Smooth muscle cell (in vitro differentiated cells): ENCODE data around the gene XIRP2. TPM values are rescaled to one million over a fixed set of nuclear protein-coding genes. Genes with fewer than 3 reads are reported as not detected.
"Not testable (repeated sequence)": the region's sequence is repeated elsewhere in the genome, so short reads cannot be mapped to it uniquely, and the experiment has no call there.

Experiments used
- DNase-seq: peaks from one replicate; lab custom pipeline; 2025; ENCODE audit not compliant: unreplicated experiment; lab: John Stamatoyannopoulos, UW
- H2AFZ ChIP-seq: fragments of 200-600 bp; sonication (generic); 2 replicates; pipeline ENCODE4 v1.6.0; 2016; ENCODE audit warnings: antibody characterized with exemption, low read depth, mild to moderate bottlenecking
- H3F3A ChIP-seq: fragments of 200-600 bp; sonication (generic); 2 replicates; pipeline ENCODE4 v1.6.0; 2017; ENCODE audit warnings: antibody characterized with exemption, low read depth
- H3K27ac ChIP-seq: fragments of 200-600 bp; sonication (generic); 2 replicates; pipeline ENCODE4 v1.5.1; 2016; ENCODE audit warnings: low read depth, mild to moderate bottlenecking
- H3K27me3 ChIP-seq: fragments of 200-600 bp; sonication (generic); 2 replicates; pipeline ENCODE4 v1.6.1; 2016; ENCODE audit warnings: low read depth, mild to moderate bottlenecking
- H3K36me3 ChIP-seq: fragments of 200-600 bp; sonication (generic); 2 replicates; pipeline ENCODE4 v1.5.1; 2016; ENCODE audit warnings: low read depth
- H3K4me1 ChIP-seq: fragments of 200-600 bp; sonication (generic); 2 replicates; pipeline ENCODE4 v1.5.1; 2016; ENCODE audit warnings: low read depth
- H3K4me2 ChIP-seq: fragments of 200-600 bp; sonication (generic); 2 replicates; pipeline ENCODE4 v1.6.0; 2016; ENCODE audit warnings: mild to moderate bottlenecking
- H3K4me3 ChIP-seq: fragments of 200-600 bp; sonication (generic); 2 replicates; pipeline ENCODE4 v1.5.1; 2016; ENCODE audit warnings: mild to moderate bottlenecking
- H3K79me2 ChIP-seq: fragments of 200-600 bp; sonication (generic); 2 replicates; pipeline ENCODE4 v1.6.0; 2016; ENCODE audit warnings: low read depth, mild to moderate bottlenecking
- H3K9ac ChIP-seq: fragments of 200-600 bp; sonication (generic); 2 replicates; pipeline ENCODE4 v1.6.0; 2016; ENCODE audit warnings: low read depth
- H3K9me3 ChIP-seq: fragments of 200-600 bp; sonication (generic); replicated peaks from 2 replicates; pipeline ENCODE4 v1.5.1; 2016; ENCODE audit warnings: low read depth
- H4K20me1 ChIP-seq: fragments of 200-600 bp; sonication (generic); 2 replicates; pipeline ENCODE4 v1.6.0; 2016; ENCODE audit warnings: low read depth
- CTCF ChIP-seq: fragments of 200-600 bp; sonication (generic); IDR thresholded peaks from 2 replicates; pipeline ENCODE4 v1.5.1; 2017; ENCODE audit warnings: borderline replicate concordance, mild to moderate bottlenecking, antibody characterized with exemption; ENCODE audit not compliant: insufficient read depth, poor library complexity, severe bottlenecking
- WGBS: methylation state at CpG from one replicate; pipeline ENCODE4 v1.1.7; 2016; ENCODE audit warnings: low lambda C conversion rate; 5-methylcytosine and 5-hydroxymethylcytosine counted together
- polyA plus RNA-seq: library from polyadenylated mRNA; unstranded; fragments of >200 nt; fragmentation: Nextera tagmentation; extraction: Ambion mirVana; gene quantifications from 2 replicates; pipeline ENCODE4 v1.2.1, GENCODE V29; 2016
- total RNA-seq: library from RNA; depleted of rRNA; stranded (reverse); fragments of >200 nt; gene quantifications from 2 replicates; pipeline ENCODE4 v1.2.3, GENCODE V29; 2014

Gene XIRP2
- total and polyA plus RNA-seq, 2 experiments from 2014 or later, result not detected

- Histone ChIP-seq H2AFZ (no peak overlapping the region), H3K4me3 (no peak overlapping the region), H3K36me3 (no peaks in the 10 kb centered on the region), H3K9ac (no peak overlapping the region), H3F3A (no peaks in the 10 kb centered on the region), H3K27me3 (no peaks in the 10 kb centered on the region), H3K4me1 (no peaks in the 10 kb centered on the region), H3K4me2 (no peak overlapping the region), H4K20me1 (no peaks in the 10 kb centered on the region), H3K79me2 (no peaks in the 10 kb centered on the region), H3K27ac (no peak overlapping the region), H3K9me3 (no peaks in the 10 kb centered on the region)
- no peak for TF ChIP-seq CTCF
- DNase-seq, result no peak
- 89% methylated on average over 5 of the region's 5 CpGs for WGBS
Measured at GRCh38 chr2:167265722-167266121, 377.4 kb downstream of the XIRP2 start.

GRCh38 chr2:167268245-167268644, 380.0 kb downstream of the XIRP2 start:
- H3K9me3 ChIP-seq, H2AFZ ChIP-seq, H3K27ac ChIP-seq, H3K27me3 ChIP-seq, H3K4me1 ChIP-seq, H3K4me2 ChIP-seq, DNase-seq, H3K9ac ChIP-seq, H3K79me2 ChIP-seq, H3K4me3 ChIP-seq, H3F3A ChIP-seq, H3K36me3 ChIP-seq, H4K20me1 ChIP-seq: not testable (repeated sequence)
- 94% methylated on average over 2 of the region's 2 CpGs for WGBS

- peak overlapping the region; percentile 50 for H3K27ac ChIP-seq
- no peaks in the 10 kb centered on the region for H3K4me1 ChIP-seq
- no peak overlapping the region for H3K9ac ChIP-seq
- H3K27me3 ChIP-seq, result no peaks in the 10 kb centered on the region
- peak overlapping the region; percentile 87 for H2AFZ ChIP-seq
- H3K4me3 ChIP-seq, result no peak overlapping the region
- no peak for TF ChIP-seq CTCF
- no peaks in the 10 kb centered on the region for H4K20me1 ChIP-seq
- no peaks in the 10 kb centered on the region for H3K79me2 ChIP-seq
- H3K4me2 ChIP-seq, result peak overlapping the region; percentile 61
- H3K36me3 ChIP-seq, result no peaks in the 10 kb centered on the region
- no peaks in the 10 kb centered on the region for H3F3A ChIP-seq
- WGBS, result 47% methylated on average over 3 of the region's 3 CpGs
- no peak for DNase-seq
- no peaks in the 10 kb centered on the region for H3K9me3 ChIP-seq
Measured at GRCh38 chr2:167271932-167272331, 383.7 kb downstream of the XIRP2 start.

GRCh38 chr2:167275046-167275445, 386.8 kb downstream of the XIRP2 start:
- Histone ChIP-seq H3K4me1 (no peaks in the 10 kb centered on the region), H3F3A (no peaks in the 10 kb centered on the region), H4K20me1 (no peaks in the 10 kb centered on the region), H3K27me3 (no peaks in the 10 kb centered on the region), H3K9ac (no peak overlapping the region), H3K4me3 (no peak overlapping the region), H3K27ac (no peak overlapping the region), H2AFZ (no peak overlapping the region), H3K79me2 (no peaks in the 10 kb centered on the region), H3K9me3 (no peaks in the 10 kb centered on the region), H3K4me2 (no peak overlapping the region), H3K36me3 (no peaks in the 10 kb centered on the region)
- 27% methylated on average over 3 of the region's 3 CpGs for WGBS
- no peak for TF ChIP-seq CTCF
- DNase-seq, result no peak
